HepG2 (cell line): Measurements from ENCODE around the gene REM2. TPM values are rescaled to one million over a fixed set of nuclear protein-coding genes. Genes with fewer than 3 reads are reported as not detected.

Experiments used
- ATAC-seq: fragments of 200-7000 bp; cut with Tn5 transposase; 3 replicates; pipeline ENCODE4 v1.9.1; 2020; ENCODE audit warnings: mild to moderate bottlenecking, moderate library complexity
- BruUV-seq: library from RNA; stranded (reverse); fragments of 400-500 nt; replicated peaks from 2 replicates; lab custom pipeline; 2021; lab: Mats Ljungman, UMichigan
- CTCF ChIA-PET: fragments of 300-600 bp; formaldehyde crosslinking; extraction: SDS; loops from one replicate; lab custom pipeline; 2021; ENCODE audit warnings: low total read pairs, inconsistent platforms, low intra/inter-chr PET ratio; lab: Yijun Ruan, JAX
- POLR2A ChIA-PET: fragments of 350-600 bp; sonication (Branson Sonifier 250); formaldehyde crosslinking; loops from one replicate; lab custom pipeline; 2020; ENCODE audit warnings: antibody characterized with exemption, inconsistent platforms; lab: Yijun Ruan, JAX
- DNase-seq: peaks from one replicate; pipeline ENCODE4 v3.0.0-alpha.2; 2015; ENCODE audit warnings: low spot score
- FAIRE-seq: peaks from 3 replicates; lab custom pipeline; 2011; peaks lifted over from hg19 to GRCh38; lab: Jason Lieb, UNC
- H2AFZ ChIP-seq: one replicate; pipeline ENCODE4 v1.6.1; 2011; ENCODE audit warnings: low read length, inconsistent platforms
- H3K27ac ChIP-seq: fragments of 300-600 bp; 3 replicates; pipeline ENCODE4 v1.8.0; 2011; ENCODE audit warnings: mixed run types, mild to moderate bottlenecking, mixed read lengths, low read length, inconsistent platforms; ENCODE audit not compliant: insufficient read depth; ENCODE audit errors: extremely low read length
- H3K27me3 ChIP-seq, 2 experiments: fragments of 200-600 bp in 1 of 2; 2 replicates in 1 of 2; 3 replicates in 1 of 2; pipeline versions ENCODE4 v1.6.0 to v1.8.0; 2011; ENCODE audit warnings: low read length in 2 of 2, mild to moderate bottlenecking in 2 of 2, moderate library complexity in 2 of 2, inconsistent platforms in 1 of 2; ENCODE audit not compliant: insufficient read depth in 2 of 2, control insufficient read depth in 1 of 2
- H3K36me3 ChIP-seq, 2 experiments: fragments of 200-600 bp in 1 of 2; replicated peaks in 1 of 2; 2 replicates in 1 of 2; 3 replicates in 1 of 2; pipeline versions ENCODE4 v1.5.1 to v1.8.0; 2011; ENCODE audit warnings: low read length in 2 of 2, inconsistent platforms in 1 of 2; ENCODE audit not compliant: insufficient read depth in 2 of 2, control insufficient read depth in 1 of 2
- H3K4me1 ChIP-seq: 2 replicates; pipeline ENCODE4 v1.5.1; 2012; ENCODE audit warnings: low read length, inconsistent platforms; ENCODE audit not compliant: insufficient read depth
- H3K4me2 ChIP-seq: 2 replicates; pipeline ENCODE4 v1.6.0; 2011; ENCODE audit warnings: low read depth, low read length, inconsistent platforms
- H3K4me3 ChIP-seq, 3 experiments: fragments of 200-600 bp in 1 of 3; sonication (generic), shearing (Covaris generic) in 1 of 3; replicated peaks in 1 of 3; 2 replicates each; pipeline ENCODE4 v1.5.1; 2011 to 2016; ENCODE audit warnings: low read length in 3 of 3, inconsistent platforms in 2 of 3, low read depth in 2 of 3, mild to moderate bottlenecking in 2 of 3, control low read depth in 1 of 3, mixed read lengths in 1 of 3; ENCODE audit not compliant: insufficient read depth in 1 of 3
- H3K79me2 ChIP-seq: one replicate; pipeline ENCODE4 v1.6.1; 2011; ENCODE audit warnings: low read length, inconsistent platforms; ENCODE audit not compliant: insufficient read depth
- H3K9ac ChIP-seq: 2 replicates; pipeline ENCODE4 v1.6.0; 2011; ENCODE audit warnings: mild to moderate bottlenecking, low read depth, low read length, inconsistent platforms; ENCODE audit not compliant: insufficient read depth
- H3K9me3 ChIP-seq: 2 replicates; pipeline ENCODE4 v1.5.1; 2012; ENCODE audit warnings: mild to moderate bottlenecking, low read length
- H4K20me1 ChIP-seq: 2 replicates; pipeline ENCODE4 v1.6.0; 2011; ENCODE audit warnings: inconsistent platforms, mild to moderate bottlenecking, low read length, moderate library complexity; ENCODE audit not compliant: insufficient read depth
- CBX1 ChIP-seq: IDR thresholded peaks from one replicate; pipeline ENCODE4 v1.6.1; 2016; ENCODE audit warnings: antibody characterized with exemption, low read depth
- EZH2 ChIP-seq: conservative IDR thresholded peaks from 2 replicates; pipeline ENCODE4 v1.6.1; 2012; ENCODE audit warnings: mild to moderate bottlenecking, low read depth, low read length, moderate library complexity
- HOXA3 ChIP-seq: sonication (generic); formaldehyde crosslinking; IDR thresholded peaks from 2 replicates; pipeline ENCODE4 v1.5.0; 2020; ENCODE audit warnings: missing genetic modification reagents
- KLF13 ChIP-seq: sonication (generic); formaldehyde crosslinking; IDR thresholded peaks from 2 replicates; pipeline ENCODE4 v1.4.0; 2020; ENCODE audit warnings: mild to moderate bottlenecking, missing genetic modification reagents
- MEF2D ChIP-seq: sonication (generic); formaldehyde crosslinking; IDR thresholded peaks from 2 replicates; pipeline ENCODE4 v1.5.1; 2020; ENCODE audit warnings: mild to moderate bottlenecking, missing genetic modification reagents
- PAWR ChIP-seq: sonication (generic); formaldehyde crosslinking; IDR thresholded peaks from 2 replicates; pipeline ENCODE4 v1.4.0; 2020; ENCODE audit warnings: missing genetic modification reagents, mild to moderate bottlenecking, borderline replicate concordance
- PAX8 ChIP-seq: sonication (generic); formaldehyde crosslinking; IDR thresholded peaks from 2 replicates; pipeline ENCODE4 v1.8.0; 2022; ENCODE audit warnings: mild to moderate bottlenecking, missing genetic modification reagents, borderline replicate concordance
- SOX13 ChIP-seq, 3 experiments: fragments of 450-650 bp in 1 of 3; sonication (generic) in 1 of 3; formaldehyde crosslinking in 1 of 3; IDR thresholded peaks in 2 of 3; conservative IDR thresholded peaks in 1 of 3; 2 replicates each; pipeline versions ENCODE4 v1.5.0 to v1.6.1; 2016 to 2020; ENCODE audit warnings: antibody characterized with exemption in 1 of 3, mild to moderate bottlenecking in 1 of 3, missing compliant biosample characterization in 1 of 3, missing genetic modification reagents in 1 of 3, moderate library complexity in 1 of 3
- ZBTB33 ChIP-seq: sonication (generic); formaldehyde crosslinking; IDR thresholded peaks from 2 replicates; pipeline ENCODE4 v1.4.0; 2020; ENCODE audit warnings: missing genetic modification reagents
- ZKSCAN5 ChIP-seq: sonication (generic); formaldehyde crosslinking; IDR thresholded peaks from 2 replicates; pipeline ENCODE4 v1.5.1; 2020; ENCODE audit warnings: mild to moderate bottlenecking, missing genetic modification reagents
- ZMYM3 ChIP-seq: sonication (generic); formaldehyde crosslinking; IDR thresholded peaks from 2 replicates; pipeline ENCODE4 v1.5.1; 2020; ENCODE audit warnings: mild to moderate bottlenecking, missing genetic modification reagents
- ZNF263 ChIP-seq: sonication (generic); formaldehyde crosslinking; IDR thresholded peaks from 2 replicates; pipeline ENCODE4 v1.4.0; 2020; ENCODE audit warnings: missing genetic modification reagents
- ZNF280D ChIP-seq: sonication (generic); formaldehyde crosslinking; IDR thresholded peaks from 2 replicates; pipeline ENCODE4 v1.5.1; 2020; ENCODE audit warnings: mild to moderate bottlenecking, missing genetic modification reagents
- ZNF614 ChIP-seq: IDR thresholded peaks from 2 replicates; pipeline ENCODE4 v1.6.1; 2018; ENCODE audit warnings: missing biosample characterization, missing genetic modification reagents, inconsistent platforms, borderline replicate concordance
- ZNF644 ChIP-seq: IDR thresholded peaks from 2 replicates; pipeline ENCODE4 v1.6.1; 2016; ENCODE audit warnings: low read depth
- ZNF770 ChIP-seq: sonication (generic); formaldehyde crosslinking; IDR thresholded peaks from 2 replicates; pipeline ENCODE4 v1.5.0; 2020; ENCODE audit warnings: mild to moderate bottlenecking, missing genetic modification reagents
- WGBS: methylation state at CpG from one replicate; pipeline ENCODE4 v1.1.6; 2017; ENCODE audit warnings: low lambda C conversion rate; 5-methylcytosine and 5-hydroxymethylcytosine counted together
- in situ Hi-C: cut with HindIII; loops from 2 replicates; pipeline ENCODE4 v1.10.0; 2017; ENCODE audit warnings: low pct_unique_long_range_greater_than_20kb; ENCODE audit not compliant: extremely low pct_ligation_motif_present
- intact Hi-C: fragments of 100-400 bp; cut with micrococcal nuclease; formaldehyde crosslinking; loops from one replicate; pipeline ENCODE4 v1.10.0; 2022; ENCODE audit not compliant: unreplicated experiment
- polyA plus RNA-seq, 8 experiments: library from polyadenylated mRNA; depleted of rRNA in 3 of 8; stranded (reverse) in 7 of 8; unstranded in 1 of 8; fragments of >200 nt; fragmentation: Illumina TruSeq in 4 of 8; extraction: Trizol in 4 of 8; gene quantifications; 2 replicates each; pipeline versions ENCODE4 v1.2.1 to v1.2.3, GENCODE V29; 2011 to 2016; ENCODE audit warnings: low read depth in 4 of 8, missing spikeins in 1 of 8, mixed read lengths in 1 of 8; ENCODE audit not compliant: insufficient read depth in 1 of 8
- total RNA-seq, 5 experiments: library from RNA; depleted of rRNA; stranded (reverse); fragments of >200 nt; fragmentation: Illumina TruSeq; extraction: Trizol; gene quantifications; 2 replicates each; pipeline ENCODE4 v1.2.3, GENCODE V29; 2016; ENCODE audit warnings: low read depth in 1 of 5

Gene REM2
- total and polyA plus RNA-seq, 2 of the 13 experiments (the other 11 are each of a cell fraction or from before 2014, with no cell fraction given) = 0.20 TPM; not detected in 1

- TF ChIP-seq PAX8 (CRISPR knock-in tag) (0 out of 2 replicates have a peak, but pooled peaks have one; percentile 37), SOX13 (IDR thresholded peaks at IDR 0.05) (no peak), SOX13 (CRISPR knock-in tag; conservative IDR thresholded peaks at IDR 0.05 in 1 of 2, IDR thresholded peaks at IDR 0.05 in 1 of 2) (0 out of 4 replicates have a peak, but pooled peaks of 1 of the 2 experiments have one; percentile 73)
Measured at GRCh38 chr14:22903742-22904087, 20.7 kb downstream of the REM2 start (continued).

- Histone ChIP-seq H2AFZ (no peak overlapping the region), H3K36me3 (no peaks in the 10 kb centered on the region), H3K4me1 (peaks cover 43% of the 10 kb centered on the region), H3K9ac (no peak overlapping the region), H4K20me1 (no peaks in the 10 kb centered on the region), H3K27ac (no peak overlapping the region), H3K4me2 (no peak overlapping the region), H3K4me3 (no peak overlapping the region), H3K9me3 (no peaks in the 10 kb centered on the region), H3K79me2 (no peaks in the 10 kb centered on the region), H3K27me3 (no peaks in the 10 kb centered on the region)
- BruUV-seq = no TSS peak
- 76% methylated on average over 4 of the region's 4 CpGs for WGBS
- POLR2A ChIA-PET = interaction anchor here (1.2 to 1.6 kb wide), 2 partner anchors 11 to 24 kb away, joined by 4 read pairs; partner anchors contain the start of gene PRMT5
- DNase-seq = no peak
- in situ Hi-C loops (no loop called here), intact Hi-C loops (no loop called here)
- CTCF ChIA-PET = no interaction called here
- FAIRE-seq = no peak
- no peak for ATAC-seq
- TF ChIP-seq ZNF280D = 0 out of 2 replicates have a peak, but pooled peaks have one; percentile 37
- TF ChIP-seq PAWR (CRISPR knock-in tag) = no peak
- peak; percentile 28 for TF ChIP-seq CBX1
- TF ChIP-seq ZNF614 = peak; percentile 89; the same call in 1 of the 2 replicates
- 0 out of 2 replicates have a peak, but pooled peaks have one; percentile 1 for TF ChIP-seq MEF2D (CRISPR knock-in tag)
- 0 out of 2 replicates have a peak, but pooled peaks have one; percentile 24 for TF ChIP-seq ZKSCAN5 (CRISPR knock-in tag)
- no peak for TF ChIP-seq KLF13 (CRISPR knock-in tag)
- peak; percentile 52; the same call in 1 of the 2 replicates for TF ChIP-seq ZMYM3
- 0 out of 2 replicates have a peak, but pooled peaks have one; percentile 19 for TF ChIP-seq HOXA3 (CRISPR knock-in tag)
- TF ChIP-seq ZBTB33 (CRISPR knock-in tag) = peak; percentile 98
- TF ChIP-seq ZNF644 (CRISPR knock-in tag) = 0 out of 2 replicates have a peak, but pooled peaks have one; percentile 22
- no peak for TF ChIP-seq ZNF263 (CRISPR knock-in tag)
- TF ChIP-seq EZH2 = no peak
- TF ChIP-seq ZNF770 = peak; percentile 90
Measured at GRCh38 chr14:22905627-22906026, 22.6 kb downstream of the REM2 start.
